GM23248 (cell line): ENCODE results near the gene GET3.

Experiments
- EZH2 ChIP-seq: fragments of 200-600 bp; sonication (generic); IDR thresholded peaks from 2 replicates; pipeline ENCODE4 v1.6.1; 2018; ENCODE audit warnings: antibody characterized with exemption, mild to moderate bottlenecking; ENCODE audit not compliant: insufficient read depth, poor library complexity, severe bottlenecking
- EZH2phosphoT487 ChIP-seq: fragments of 200-600 bp; sonication (generic); IDR thresholded peaks from 2 replicates; pipeline ENCODE4 v1.6.1; 2018; ENCODE audit warnings: antibody characterized with exemption, moderate library complexity, mild to moderate bottlenecking, low read depth; ENCODE audit not compliant: insufficient read depth

- TF ChIP-seq EZH2: no peak
- TF ChIP-seq EZH2phosphoT487: no peak
Measured at GRCh38 chr19:12695096-12695495, 42.2 kb upstream of the GET3 start.
